AG04449 (cell line): ENCODE measurements around the gene RHOF.

Source experiments
- CTCF ChIA-PET: fragments of 350-600 bp; formaldehyde crosslinking; extraction: SDS; loops from one replicate; lab custom pipeline; 2021; ENCODE audit warnings: antibody characterized with exemption; lab: Yijun Ruan, JAX
- POLR2A ChIA-PET: fragments of 400-600, 350-600 bp; formaldehyde crosslinking; extraction: SDS; loops from one replicate; lab custom pipeline; 2020; ENCODE audit warnings: antibody characterized with exemption, inconsistent platforms; lab: Yijun Ruan, JAX
- DNase-seq: peaks from one replicate; pipeline ENCODE4 v3.0.0-alpha.2; 2010; ENCODE audit warnings: low read depth, low spot score
- H3K4me3 ChIP-seq: 2 replicates; pipeline ENCODE4 v1.5.1; 2011; ENCODE audit warnings: low read depth, mild to moderate bottlenecking, control low read depth, low read length
- CTCF ChIP-seq: IDR thresholded peaks from one replicate; pipeline ENCODE4 v1.5.1; 2011; ENCODE audit warnings: mild to moderate bottlenecking, moderate library complexity, low read length, control low read depth, inconsistent platforms; ENCODE audit not compliant: insufficient read depth; ENCODE audit errors: missing control alignments

The RHOF gene

GRCh38 chr12:121800694-121801594 lies 7.5 kb upstream of the RHOF start:
- no peak for DNase-seq
- POLR2A ChIA-PET = interaction anchor here (0.7 to 4.5 kb wide), 5 partner anchors 10 to 88 kb away, joined by 3 to 27 read pairs (median 4); partner anchors contain the start of gene PSMD9
- CTCF ChIA-PET = interaction anchor here (0.9 to 32.5 kb wide), 4 partner anchors 5 to 87 kb away, joined by 3 to 1100 read pairs (median 552); partner anchors contain the start of genes PSMD9, RHOF and SETD1B
- no peak for TF ChIP-seq CTCF
- H3K4me3 ChIP-seq = peak overlapping the region; percentile 69

GRCh38 chr12:121799842-121800693 lies 6.6 kb upstream of the RHOF start:
- TF ChIP-seq CTCF = no peak
- H3K4me3 ChIP-seq = peak overlapping the region; percentile 69
- peak; percentile 51 for DNase-seq
- POLR2A ChIA-PET = interaction anchor here (0.7 to 4.5 kb wide), 3 partner anchors 11 to 89 kb away, joined by 4 to 27 read pairs (median 12); partner anchors contain the start of gene PSMD9
- CTCF ChIA-PET = interaction anchor here (0.9 to 32.5 kb wide), 5 partner anchors 6 to 102 kb away, joined by 3 to 1100 read pairs (median 230); partner anchors contain the start of genes PSMD9, RHOF and SETD1B

GRCh38 chr12:121799156-121799841 lies 5.8 kb upstream of the RHOF start:
- no peak for TF ChIP-seq CTCF
- peak overlapping the region; percentile 69 for H3K4me3 ChIP-seq
- ChIA-PET CTCF (interaction anchor here (1.4 to 32.5 kb wide), 5 partner anchors 7 to 102 kb away, joined by 3 to 1100 read pairs (median 230); partner anchors contain the start of genes PSMD9, RHOF and SETD1B), POLR2A (interaction anchor here (0.8 to 4.5 kb wide), 4 partner anchors 12 to 89 kb away, joined by 3 to 27 read pairs (median 8); partner anchors contain the start of gene PSMD9)
- peak; percentile 61 for DNase-seq

GRCh38 chr12:121798787-121799155 lies 5.3 kb upstream of the RHOF start:
- H3K4me3 ChIP-seq = peak overlapping the region; percentile 69
- ChIA-PET CTCF (interaction anchor here (1.4 to 32.5 kb wide), 5 partner anchors 7 to 101 kb away, joined by 3 to 1100 read pairs (median 230); partner anchors contain the start of genes PSMD9, RHOF and SETD1B), POLR2A (interaction anchor here (0.8 to 4.5 kb wide), 6 partner anchors 12 to 102 kb away, joined by 3 to 27 read pairs (median 6); partner anchors contain the start of gene PSMD9)
- TF ChIP-seq CTCF = no peak
- no peak for DNase-seq

GRCh38 chr12:121797937-121798786 lies 4.7 kb upstream of the RHOF start:
- peak overlapping the region; percentile 38 for H3K4me3 ChIP-seq
- no peak for DNase-seq
- TF ChIP-seq CTCF = no peak
- CTCF ChIA-PET = interaction anchor here (1.4 to 32.5 kb wide), 5 partner anchors 8 to 101 kb away, joined by 3 to 1100 read pairs (median 230); partner anchors contain the start of genes PSMD9, RHOF and SETD1B
- POLR2A ChIA-PET = interaction anchor here (0.6 to 3.5 kb wide), 6 partner anchors 13 to 102 kb away, joined by 3 to 12 read pairs (median 4); partner anchors contain the start of gene PSMD9
